ENCODE data around the gene EXOC3L1. TPM values are rescaled to one million over a fixed set of nuclear protein-coding genes. Genes with fewer than 3 reads are reported as not detected.

The EXOC3L1 gene
- total and polyA plus RNA-seq, 2 of the 13 experiments (the other 11 are each of a cell fraction or from before 2014, with no cell fraction given), result 0.12 TPM; not detected in 1

- no peak for TF ChIP-seq SRSF1 (optimal IDR thresholded peaks at IDR 0.05; ENCODE audit: low read depth, low read length)
- no peak for TF ChIP-seq SNAI1 (CRISPR knock-in tag; IDR thresholded peaks at IDR 0.05; ENCODE audit: borderline replicate concordance)
- TF ChIP-seq ZNF33B (CRISPR knock-in tag; IDR thresholded peaks at IDR 0.05), result peak; percentile 95; the same call in 1 of the 2 replicates
- TF ChIP-seq NFKB2 (CRISPR knock-in tag; IDR thresholded peaks at IDR 0.05; ENCODE audit: borderline replicate concordance), result peak; percentile 83; the same call in 1 of the 2 replicates
- no peak for TF ChIP-seq SP1 (IDR thresholded peaks at IDR 0.05)
- peak; percentile 43 for TF ChIP-seq SP1 (CRISPR knock-in tag; IDR thresholded peaks at IDR 0.05)
- no peak for TF ChIP-seq ZC3H4 (CRISPR knock-in tag; IDR thresholded peaks at IDR 0.05; ENCODE audit: borderline replicate concordance)
- 0 out of 2 replicates have a peak, but pooled peaks have one; percentile 19 for TF ChIP-seq CAMTA2 (CRISPR knock-in tag; IDR thresholded peaks at IDR 0.05; ENCODE audit: borderline replicate concordance)
- no peak for TF ChIP-seq EP300 (IDR thresholded peaks at IDR 0.05; ENCODE audit: low read depth in 2 of 2, low read length in 2 of 2)
- no peak for TF ChIP-seq EP300 (CRISPR knock-in tag; IDR thresholded peaks at IDR 0.05; ENCODE audit: borderline replicate concordance)
- TF ChIP-seq PPARG (CRISPR knock-in tag; conservative IDR thresholded peaks at IDR 0.05), result peak; percentile 61; the same call in 1 of the 2 replicates
- TF ChIP-seq RARG (CRISPR knock-in tag; IDR thresholded peaks at IDR 0.05; ENCODE audit: low read depth), result no peak
- TF ChIP-seq MNT (IDR thresholded peaks at IDR 0.05), result no peak
- no peak for TF ChIP-seq NR2F1 (CRISPR knock-in tag; IDR thresholded peaks at IDR 0.05)
- TF ChIP-seq ZNF12 (CRISPR knock-in tag; IDR thresholded peaks at IDR 0.05), result 0 out of 2 replicates have a peak, but pooled peaks have one; percentile 15
- peak; percentile 68; the same call in 1 of the 2 replicates for TF ChIP-seq POGZ (CRISPR knock-in tag; IDR thresholded peaks at IDR 0.05)
- TF ChIP-seq SUZ12 (IDR thresholded peaks at IDR 0.05; ENCODE audit: low read depth, low read length), result no peak
- TF ChIP-seq ZSCAN21 (CRISPR knock-in tag; IDR thresholded peaks at IDR 0.05; ENCODE audit: borderline replicate concordance), result peak; percentile 98
- TF ChIP-seq TEAD3 (CRISPR knock-in tag; optimal IDR thresholded peaks at IDR 0.05; ENCODE audit: borderline replicate concordance), result peak; percentile 62
- peak; percentile 97 for TF ChIP-seq ZNF839 (CRISPR knock-in tag; IDR thresholded peaks at IDR 0.05; ENCODE audit: borderline replicate concordance)
- TF ChIP-seq ISX (CRISPR knock-in tag; conservative IDR thresholded peaks at IDR 0.05), result no peak
- TF ChIP-seq NFAT5 (CRISPR knock-in tag; IDR thresholded peaks at IDR 0.05), result no peak; the same call in 1 of the 2 replicates
- no peak; the same call in 1 of the 2 replicates for TF ChIP-seq ZFP82 (CRISPR knock-in tag; IDR thresholded peaks at IDR 0.05; ENCODE audit: borderline replicate concordance)
- no peak for TF ChIP-seq CCAR2 (optimal IDR thresholded peaks at IDR 0.05; ENCODE audit: low read depth, low read length)
Measured at GRCh38 chr16:67173808-67174705, 15.9 kb downstream of the EXOC3L1 start (continued).

Data from HepG2 (cell line).